ENCODE data around the gene NCOR2.
"Not testable (repeated sequence)": the region's sequence is repeated elsewhere in the genome, so short reads cannot be mapped to it uniquely, and the experiment has no call there.

The NCOR2 gene

GRCh38 chr12:124599074-124599999, 31.9 kb upstream of the NCOR2 start:
- no peak for DNase-seq

- no peak for DNase-seq
These were observed 29.6 kb upstream of the NCOR2 start for GRCh38 chr12:124597041-124597440.

GRCh38 chr12:124595444-124595843, 28.0 kb upstream of the NCOR2 start:
- DNase-seq: no peak

GRCh38 chr12:124594851-124595250, 27.4 kb upstream of the NCOR2 start:
- DNase-seq: no peak

GRCh38 chr12:124593851-124594401, 26.5 kb upstream of the NCOR2 start:
- DNase-seq: no peak

- DNase-seq: no peak
These were observed 25.8 kb upstream of the NCOR2 start for GRCh38 chr12:124593176-124593575.

GRCh38 chr12:124592481-124593160, 25.2 kb upstream of the NCOR2 start:
- no peak for DNase-seq

- DNase-seq: no peak
These were observed 24.6 kb upstream of the NCOR2 start for GRCh38 chr12:124592050-124592449.

- DNase-seq: no peak
These were observed 23.0 kb upstream of the NCOR2 start for GRCh38 chr12:124590447-124590846.

GRCh38 chr12:124588751-124589267, 21.4 kb upstream of the NCOR2 start:
- peak; percentile 53 for DNase-seq

GRCh38 chr12:124588018-124588634, 20.7 kb upstream of the NCOR2 start:
- DNase-seq: no peak

GRCh38 chr12:124586756-124587155, 19.3 kb upstream of the NCOR2 start:
- DNase-seq: no peak

GRCh38 chr12:124584494-124584893, 17.1 kb upstream of the NCOR2 start:
- DNase-seq: not testable (repeated sequence)

GRCh38 chr12:124583854-124584253, 16.4 kb upstream of the NCOR2 start:
- DNase-seq: no peak

- no peak for DNase-seq
These were observed 14.7 kb upstream of the NCOR2 start for GRCh38 chr12:124582108-124582424.

GRCh38 chr12:124581307-124582107, 14.1 kb upstream of the NCOR2 start:
- DNase-seq: no peak

GRCh38 chr12:124579921-124580517, 12.6 kb upstream of the NCOR2 start:
- DNase-seq: no peak

GRCh38 chr12:124578854-124579253, 11.4 kb upstream of the NCOR2 start:
- no peak for DNase-seq

GRCh38 chr12:124578445-124578844, 11.0 kb upstream of the NCOR2 start:
- DNase-seq: no peak

- no peak for DNase-seq
These were observed 10.6 kb upstream of the NCOR2 start for GRCh38 chr12:124577986-124578385.

GRCh38 chr12:124577374-124577773, 10.0 kb upstream of the NCOR2 start:
- no peak for DNase-seq

GRCh38 chr12:124576061-124576650, 8.7 kb upstream of the NCOR2 start:
- no peak for DNase-seq
